H9 (cell line): ENCODE results near the gene RNF13. TPM values are rescaled to one million over a fixed set of nuclear protein-coding genes. Genes with fewer than 3 reads are reported as not detected.
A peak's percentile ranks its signal among the peaks of the same experiment; 100 is the strongest.

Experiments used
- DNase-seq: peaks from one replicate; pipeline ENCODE4 v3.0.0-alpha.2; 2017
- H2AFZ ChIP-seq: one replicate; pipeline ENCODE4 v1.6.1; 2013; ENCODE audit warnings: mild to moderate bottlenecking, low read length, control low read depth, moderate library complexity
- H2AK5ac ChIP-seq: 2 replicates; pipeline ENCODE4 v1.6.1; 2013; ENCODE audit warnings: low read length, control low read depth, mixed read lengths; ENCODE audit not compliant: insufficient read length
- H2BK120ac ChIP-seq: one replicate; pipeline ENCODE4 v1.6.1; 2013; ENCODE audit warnings: low read depth, mild to moderate bottlenecking, low read length, control low read depth, inconsistent platforms; ENCODE audit not compliant: poor library complexity, severe bottlenecking
- H2BK12ac ChIP-seq: 2 replicates; pipeline ENCODE4 v1.6.1; 2013; ENCODE audit warnings: low read length, control low read depth, mixed read lengths, low read depth; ENCODE audit not compliant: insufficient read length
- H2BK15ac ChIP-seq: 2 replicates; pipeline ENCODE4 v1.6.1; 2013; ENCODE audit warnings: low read depth, low read length, control low read depth
- H2BK20ac ChIP-seq: one replicate; pipeline ENCODE4 v1.6.1; 2013; ENCODE audit warnings: low read depth, mild to moderate bottlenecking, low read length, control low read depth, inconsistent platforms; ENCODE audit not compliant: poor library complexity, severe bottlenecking
- H2BK5ac ChIP-seq: 2 replicates; pipeline ENCODE4 v1.6.1; 2013; ENCODE audit warnings: low read length, control low read depth, mixed read lengths; ENCODE audit not compliant: insufficient read length
- H3K14ac ChIP-seq: 2 replicates; pipeline ENCODE4 v1.6.1; 2013; ENCODE audit warnings: low read length, control low read depth; ENCODE audit not compliant: insufficient read depth
- H3K18ac ChIP-seq: 2 replicates; pipeline ENCODE4 v1.6.1; 2013; ENCODE audit warnings: low read depth, mild to moderate bottlenecking, mixed read lengths, low read length, control low read depth; ENCODE audit not compliant: insufficient read length
- H3K23ac ChIP-seq: 2 replicates; pipeline ENCODE4 v1.6.1; 2013; ENCODE audit warnings: low read length, control low read depth, mixed read lengths, low read depth; ENCODE audit not compliant: insufficient read length
- H3K23me2 ChIP-seq: 2 replicates; pipeline ENCODE4 v1.6.1; 2013; ENCODE audit warnings: low read depth, mild to moderate bottlenecking, mixed read lengths, low read length, control low read depth; ENCODE audit not compliant: insufficient read length, poor library complexity, severe bottlenecking
- H3K27ac ChIP-seq: 2 replicates; pipeline ENCODE4 v1.5.1; 2013; ENCODE audit warnings: low read length, control low read depth, mixed read lengths, low read depth; ENCODE audit not compliant: insufficient read length
- H3K27me3 ChIP-seq: 2 replicates; pipeline ENCODE4 v1.6.1; 2013; ENCODE audit warnings: low read length, control low read depth, inconsistent platforms; ENCODE audit not compliant: insufficient read depth
- H3K4ac ChIP-seq: 2 replicates; pipeline ENCODE4 v1.6.1; 2013; ENCODE audit warnings: low read depth, mild to moderate bottlenecking, control low read depth, inconsistent platforms, low read length, moderate library complexity
- H3K4me1 ChIP-seq: 2 replicates; pipeline ENCODE4 v1.6.1; 2013; ENCODE audit warnings: low read length, control low read depth, inconsistent platforms; ENCODE audit not compliant: insufficient read depth
- H3K4me2 ChIP-seq: 2 replicates; pipeline ENCODE4 v1.6.1; 2013; ENCODE audit warnings: low read length, control low read depth, mixed read lengths; ENCODE audit not compliant: insufficient read length, insufficient read depth
- H3K56ac ChIP-seq: 2 replicates; pipeline ENCODE4 v1.6.1; 2013; ENCODE audit warnings: low read depth, mild to moderate bottlenecking, mixed read lengths, low read length, control low read depth; ENCODE audit not compliant: insufficient read length
- H3K79me1 ChIP-seq: 2 replicates; pipeline ENCODE4 v1.6.1; 2013; ENCODE audit warnings: low read depth, mild to moderate bottlenecking, moderate library complexity, low read length, control low read depth, inconsistent platforms; ENCODE audit not compliant: insufficient read depth, poor library complexity, severe bottlenecking
- H3K79me2 ChIP-seq: 2 replicates; pipeline ENCODE4 v1.6.1; 2013; ENCODE audit warnings: low read length, control low read depth, inconsistent platforms; ENCODE audit not compliant: insufficient read depth
- H3K9ac ChIP-seq: 2 replicates; pipeline ENCODE4 v1.6.1; 2013; ENCODE audit warnings: low read length, control low read depth, mixed read lengths; ENCODE audit not compliant: insufficient read length; ENCODE audit errors: extremely low read depth
- H3K9me3 ChIP-seq: one replicate; pipeline ENCODE4 v1.6.1; 2013; ENCODE audit warnings: low read depth, low read length, inconsistent platforms; ENCODE audit not compliant: control insufficient read depth
- H3T11ph ChIP-seq: one replicate; pipeline ENCODE4 v1.6.1; 2013; ENCODE audit warnings: mild to moderate bottlenecking, low read length, control low read depth, inconsistent platforms
- H4K20me1 ChIP-seq: one replicate; pipeline ENCODE4 v1.6.1; 2013; ENCODE audit not compliant: control insufficient read depth, insufficient read length, insufficient read depth
- H4K5ac ChIP-seq: 2 replicates; pipeline ENCODE4 v1.6.1; 2013; ENCODE audit warnings: low read depth, mild to moderate bottlenecking, mixed read lengths, low read length, control low read depth; ENCODE audit not compliant: insufficient read length
- H4K8ac ChIP-seq: replicated peaks from 2 replicates; pipeline ENCODE4 v1.6.1; 2013; ENCODE audit warnings: low read length, control low read depth, mixed read lengths, low read depth; ENCODE audit not compliant: insufficient read length
- H4K91ac ChIP-seq: 2 replicates; pipeline ENCODE4 v1.6.1; 2013; ENCODE audit warnings: low read depth, mild to moderate bottlenecking, moderate library complexity, mixed read lengths, low read length, control low read depth; ENCODE audit not compliant: insufficient read length
- H3K27ac Mint-ChIP-seq, 3 experiments: 2 replicates in 2 of 3; 3 replicates in 1 of 3; pipeline ENCODE4 v1.8.0; 2020 to 2021; ENCODE audit warnings: mixed read lengths in 3 of 3, mild to moderate bottlenecking in 1 of 3, moderate library complexity in 1 of 3
- H3K27me3 Mint-ChIP-seq: 2 replicates; pipeline ENCODE4 v1.8.0; 2021; ENCODE audit warnings: low read depth, mild to moderate bottlenecking, moderate library complexity, mixed read lengths
- H3K36me3 Mint-ChIP-seq, 3 experiments: 2 replicates in 2 of 3; 3 replicates in 1 of 3; pipeline ENCODE4 v1.8.0; 2020 to 2021; ENCODE audit warnings: low read depth in 3 of 3, mixed read lengths in 3 of 3; ENCODE audit not compliant: insufficient read depth in 1 of 3
- H3K4me1 Mint-ChIP-seq, 2 experiments: 2 replicates each; pipeline ENCODE4 v1.8.0; 2020; ENCODE audit warnings: mixed read lengths in 2 of 2
- H3K4me3 Mint-ChIP-seq, 2 experiments: 2 replicates in 1 of 2; 3 replicates in 1 of 2; pipeline ENCODE4 v1.8.0; 2020 to 2021; ENCODE audit warnings: mild to moderate bottlenecking in 2 of 2, mixed read lengths in 2 of 2, moderate library complexity in 1 of 2
- H3K9me3 Mint-ChIP-seq, 2 experiments: 2 replicates in 1 of 2; 3 replicates in 1 of 2; pipeline ENCODE4 v1.8.0; 2020; ENCODE audit warnings: mild to moderate bottlenecking in 2 of 2, mixed read lengths in 2 of 2, moderate library complexity in 1 of 2
- total RNA-seq: library from RNA; stranded (reverse); gene quantifications from 2 replicates; pipeline ENCODE4 v1.2.1, GENCODE V29; 2021
- TF ChIP-seq, protein P1 (sequence below): fragments of 200-600 bp; sonication (generic); conservative IDR thresholded peaks from 3 replicates; pipeline ENCODE4 v1.8.0; 2021; ENCODE audit warnings: antibody characterized with exemption, mild to moderate bottlenecking

RNF13 gene
- total RNA-seq, 1 experiment from 2014 or later, result 23.4 TPM

DNA sequence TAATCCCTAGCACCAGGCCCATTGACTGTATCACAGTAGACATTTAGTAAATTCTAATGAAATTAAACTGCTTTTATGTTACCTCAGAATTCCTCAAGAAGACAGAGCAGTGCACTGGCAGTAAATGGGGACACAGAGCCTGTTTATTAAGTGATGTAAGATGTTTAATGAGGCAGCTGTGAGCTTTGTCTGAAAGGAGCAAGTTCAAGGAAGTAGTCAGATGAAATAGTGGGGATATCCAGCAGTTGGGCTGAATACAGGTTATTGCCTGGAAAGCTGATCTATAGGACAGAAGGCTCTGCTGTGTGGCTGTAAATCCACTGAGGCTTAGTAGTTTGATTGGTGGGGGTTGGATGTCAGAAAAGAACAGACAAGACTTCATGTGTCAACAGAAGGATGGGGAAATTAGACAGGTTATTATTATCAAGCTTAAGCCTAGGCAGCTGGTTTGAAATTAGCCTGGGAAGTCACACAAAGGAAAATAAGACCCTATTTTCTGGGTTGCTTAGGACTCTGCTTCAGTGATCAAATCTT lies 95.5 kb downstream of the RNF13 start:
- Histone ChIP-seq H4K8ac (no peak overlapping the region), H3K23ac (no peak overlapping the region), H2BK5ac (no peak overlapping the region), H3K79me1 (no peaks in the 10 kb centered on the region), H2BK15ac (no peak overlapping the region), H3K4me1 (no peaks in the 10 kb centered on the region), H3K14ac (no peak overlapping the region), H4K20me1 (no peaks in the 10 kb centered on the region), H3K56ac (no peak overlapping the region), H3K9me3 (no peaks in the 10 kb centered on the region), H3K79me2 (no peaks in the 10 kb centered on the region), H4K5ac (no peak overlapping the region), H3K23me2 (no peaks in the 10 kb centered on the region), H4K91ac (no peak overlapping the region), H2BK20ac (no peak overlapping the region), H2AK5ac (no peak overlapping the region), H2BK12ac (no peak overlapping the region), H3K9ac (no peak overlapping the region), H3K4ac (no peak overlapping the region), H3K18ac (no peak overlapping the region), H3K4me2 (no peak overlapping the region), H3K27me3 (no peaks in the 10 kb centered on the region), H2BK120ac (no peak overlapping the region), H3T11ph (no peak overlapping the region), H3K27ac (no peak overlapping the region), H2AFZ (no peak overlapping the region)
- DNase-seq, result no peak
- H3K36me3 Mint-ChIP-seq, result no peaks in the 10 kb centered on the region
- H3K27me3 Mint-ChIP-seq, result no peaks in the 10 kb centered on the region
- peak overlapping the region in 2 of 3 experiments; percentile 32 to 35; a peak in 2 of 7 replicates for H3K27ac Mint-ChIP-seq
- H3K9me3 Mint-ChIP-seq, result no peaks in the 10 kb centered on the region
- no peak overlapping the region for H3K4me3 Mint-ChIP-seq
- peaks cover 0 to 3% of the 10 kb centered on the region in 2 experiments; a peak in 1 of 4 replicates for H3K4me1 Mint-ChIP-seq
- TF ChIP-seq, protein P1, sequence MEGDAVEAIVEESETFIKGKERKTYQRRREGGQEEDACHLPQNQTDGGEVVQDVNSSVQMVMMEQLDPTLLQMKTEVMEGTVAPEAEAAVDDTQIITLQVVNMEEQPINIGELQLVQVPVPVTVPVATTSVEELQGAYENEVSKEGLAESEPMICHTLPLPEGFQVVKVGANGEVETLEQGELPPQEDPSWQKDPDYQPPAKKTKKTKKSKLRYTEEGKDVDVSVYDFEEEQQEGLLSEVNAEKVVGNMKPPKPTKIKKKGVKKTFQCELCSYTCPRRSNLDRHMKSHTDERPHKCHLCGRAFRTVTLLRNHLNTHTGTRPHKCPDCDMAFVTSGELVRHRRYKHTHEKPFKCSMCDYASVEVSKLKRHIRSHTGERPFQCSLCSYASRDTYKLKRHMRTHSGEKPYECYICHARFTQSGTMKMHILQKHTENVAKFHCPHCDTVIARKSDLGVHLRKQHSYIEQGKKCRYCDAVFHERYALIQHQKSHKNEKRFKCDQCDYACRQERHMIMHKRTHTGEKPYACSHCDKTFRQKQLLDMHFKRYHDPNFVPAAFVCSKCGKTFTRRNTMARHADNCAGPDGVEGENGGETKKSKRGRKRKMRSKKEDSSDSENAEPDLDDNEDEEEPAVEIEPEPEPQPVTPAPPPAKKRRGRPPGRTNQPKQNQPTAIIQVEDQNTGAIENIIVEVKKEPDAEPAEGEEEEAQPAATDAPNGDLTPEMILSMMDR, result no peak
